ENCODE measurements around the gene POLR1E. TPM values are rescaled to one million over a fixed set of nuclear protein-coding genes. Genes with fewer than 3 reads are reported as not detected.

POLR1E gene
- total RNA-seq, 4 donors from 2014 or later = 4.0 to 21.5 (median 8.1) TPM

GRCh38 chr9:37520641-37521040 is 34.9 kb downstream of the POLR1E start:
- TF ChIP-seq POLR2A (IDR thresholded peaks at IDR 0.05) = no peak
- TF ChIP-seq, protein P1, sequence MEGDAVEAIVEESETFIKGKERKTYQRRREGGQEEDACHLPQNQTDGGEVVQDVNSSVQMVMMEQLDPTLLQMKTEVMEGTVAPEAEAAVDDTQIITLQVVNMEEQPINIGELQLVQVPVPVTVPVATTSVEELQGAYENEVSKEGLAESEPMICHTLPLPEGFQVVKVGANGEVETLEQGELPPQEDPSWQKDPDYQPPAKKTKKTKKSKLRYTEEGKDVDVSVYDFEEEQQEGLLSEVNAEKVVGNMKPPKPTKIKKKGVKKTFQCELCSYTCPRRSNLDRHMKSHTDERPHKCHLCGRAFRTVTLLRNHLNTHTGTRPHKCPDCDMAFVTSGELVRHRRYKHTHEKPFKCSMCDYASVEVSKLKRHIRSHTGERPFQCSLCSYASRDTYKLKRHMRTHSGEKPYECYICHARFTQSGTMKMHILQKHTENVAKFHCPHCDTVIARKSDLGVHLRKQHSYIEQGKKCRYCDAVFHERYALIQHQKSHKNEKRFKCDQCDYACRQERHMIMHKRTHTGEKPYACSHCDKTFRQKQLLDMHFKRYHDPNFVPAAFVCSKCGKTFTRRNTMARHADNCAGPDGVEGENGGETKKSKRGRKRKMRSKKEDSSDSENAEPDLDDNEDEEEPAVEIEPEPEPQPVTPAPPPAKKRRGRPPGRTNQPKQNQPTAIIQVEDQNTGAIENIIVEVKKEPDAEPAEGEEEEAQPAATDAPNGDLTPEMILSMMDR (IDR thresholded peaks at IDR 0.05) = no peak
- no peak for DNase-seq
- H3K36me3 ChIP-seq = peaks cover 0 to 21% (median 0%) of the 10 kb centered on the region in 3 donors
- H3K9me3 ChIP-seq = no peaks in the 10 kb centered on the region
- no peak overlapping the region for H3K27ac ChIP-seq
- no peaks in the 10 kb centered on the region for H3K27me3 ChIP-seq
- no peaks in the 10 kb centered on the region for H3K4me1 ChIP-seq
- no peak overlapping the region for H3K4me3 ChIP-seq

- DNase-seq = no peak
- peaks cover 0 to 21% (median 0%) of the 10 kb centered on the region in 3 donors for H3K36me3 ChIP-seq
- no peak overlapping the region for H3K27ac ChIP-seq
- TF ChIP-seq, protein P1 (IDR thresholded peaks at IDR 0.05) = no peak
- no peak for TF ChIP-seq POLR2A (IDR thresholded peaks at IDR 0.05)
- H3K9me3 ChIP-seq = no peaks in the 10 kb centered on the region
- H3K4me1 ChIP-seq = no peaks in the 10 kb centered on the region
- H3K27me3 ChIP-seq = no peaks in the 10 kb centered on the region
- H3K4me3 ChIP-seq = no peak overlapping the region
These were observed 35.4 kb downstream of the POLR1E start for GRCh38 chr9:37521111-37521510.

- H3K27me3 ChIP-seq = no peaks in the 10 kb centered on the region
- no peak overlapping the region for H3K4me3 ChIP-seq
- peaks cover 0 to 21% (median 0%) of the 10 kb centered on the region in 3 donors for H3K36me3 ChIP-seq
- no peak for DNase-seq
- H3K27ac ChIP-seq = no peak overlapping the region
- H3K9me3 ChIP-seq = no peaks in the 10 kb centered on the region
- no peaks in the 10 kb centered on the region for H3K4me1 ChIP-seq
- TF ChIP-seq, protein P1 (IDR thresholded peaks at IDR 0.05) = no peak
- no peak for TF ChIP-seq POLR2A (IDR thresholded peaks at IDR 0.05)
These were observed 37.2 kb downstream of the POLR1E start for GRCh38 chr9:37522971-37523370.

GRCh38 chr9:37523916-37524315 is 38.2 kb downstream of the POLR1E start:
- H3K4me1 ChIP-seq = peaks cover 0 to 5% (median 2%) of the 10 kb centered on the region in 4 donors
- H3K27me3 ChIP-seq = no peaks in the 10 kb centered on the region
- TF ChIP-seq POLR2A (IDR thresholded peaks at IDR 0.05) = no peak
- TF ChIP-seq, protein P1 (IDR thresholded peaks at IDR 0.05) = no peak
- DNase-seq = peak in 1 of 3 donors; percentile 28
- H3K4me3 ChIP-seq = no peak overlapping the region
- peaks cover 0 to 26% (median 0%) of the 10 kb centered on the region in 3 donors for H3K36me3 ChIP-seq
- no peak overlapping the region for H3K27ac ChIP-seq
- H3K9me3 ChIP-seq = no peaks in the 10 kb centered on the region

GRCh38 chr9:37528652-37529471 is 43.1 kb downstream of the POLR1E start:
- no peaks in the 10 kb centered on the region for H3K27me3 ChIP-seq
- peak in 1 of 2 donors; percentile 24 for TF ChIP-seq POLR2A (IDR thresholded peaks at IDR 0.05)
- TF ChIP-seq, protein P1 (IDR thresholded peaks at IDR 0.05) = no peak
- DNase-seq = peak in 2 of 3 donors; percentile 85 to 91
- H3K9me3 ChIP-seq = no peaks in the 10 kb centered on the region
- H3K36me3 ChIP-seq = peaks cover 0 to 13% (median 0%) of the 10 kb centered on the region in 3 donors
- no peak overlapping the region for H3K4me3 ChIP-seq
- peaks cover 0 to 5% (median 2%) of the 10 kb centered on the region in 4 donors for H3K4me1 ChIP-seq
- H3K27ac ChIP-seq = peak overlapping the region; percentile 42 to 75 (median 68)

Data from Peyer's patch (tissue), 4 donors.